Neural cell (in vitro differentiated cells): ENCODE data around the gene SH2D1B.

Experiments
- CTCF ChIP-seq: fragments of 450-650 bp; IDR thresholded peaks from 2 replicates; pipeline ENCODE4 v1.5.1; 2014; ENCODE audit warnings: antibody characterized with exemption, mild to moderate bottlenecking, moderate library complexity; ENCODE audit not compliant: poor library complexity, severe bottlenecking
- EP300 ChIP-seq: fragments of 450-650 bp; conservative IDR thresholded peaks from 2 replicates; pipeline ENCODE4 v1.6.1; 2014; ENCODE audit warnings: antibody characterized with exemption, mild to moderate bottlenecking, moderate library complexity; ENCODE audit not compliant: poor library complexity, severe bottlenecking
- EZH2 ChIP-seq: fragments of 200-600, 300-800 bp; shearing (Covaris generic), sonication (generic); IDR thresholded peaks from 2 replicates; pipeline ENCODE4 v1.6.1; 2014; ENCODE audit warnings: antibody characterized with exemption, low read length, borderline replicate concordance, mild to moderate bottlenecking; ENCODE audit not compliant: insufficient read depth, poor library complexity, severe bottlenecking
- MXI1 ChIP-seq: fragments of 450-650 bp; conservative IDR thresholded peaks from 2 replicates; pipeline ENCODE4 v1.6.1; 2014; ENCODE audit warnings: antibody characterized with exemption, mild to moderate bottlenecking; ENCODE audit not compliant: poor library complexity, severe bottlenecking
- POLR2AphosphoS5 ChIP-seq: IDR thresholded peaks from 2 replicates; pipeline ENCODE4 v1.6.1; 2012
- RAD21 ChIP-seq: fragments of 450-650 bp; conservative IDR thresholded peaks from 2 replicates; pipeline ENCODE4 v1.6.1; 2014; ENCODE audit warnings: antibody characterized with exemption, mild to moderate bottlenecking, moderate library complexity
- TAF1 ChIP-seq: IDR thresholded peaks from 2 replicates; pipeline ENCODE4 v1.6.1; 2012; ENCODE audit warnings: low read depth
- TF ChIP-seq, protein P1 (sequence below): IDR thresholded peaks from 2 replicates; pipeline ENCODE4 v1.6.1; 2012; ENCODE audit warnings: borderline replicate concordance

- TF ChIP-seq CTCF = no peak
- TF ChIP-seq RAD21 = no peak
- no peak for TF ChIP-seq MXI1
- no peak for TF ChIP-seq EP300
- TF ChIP-seq, protein P1, sequence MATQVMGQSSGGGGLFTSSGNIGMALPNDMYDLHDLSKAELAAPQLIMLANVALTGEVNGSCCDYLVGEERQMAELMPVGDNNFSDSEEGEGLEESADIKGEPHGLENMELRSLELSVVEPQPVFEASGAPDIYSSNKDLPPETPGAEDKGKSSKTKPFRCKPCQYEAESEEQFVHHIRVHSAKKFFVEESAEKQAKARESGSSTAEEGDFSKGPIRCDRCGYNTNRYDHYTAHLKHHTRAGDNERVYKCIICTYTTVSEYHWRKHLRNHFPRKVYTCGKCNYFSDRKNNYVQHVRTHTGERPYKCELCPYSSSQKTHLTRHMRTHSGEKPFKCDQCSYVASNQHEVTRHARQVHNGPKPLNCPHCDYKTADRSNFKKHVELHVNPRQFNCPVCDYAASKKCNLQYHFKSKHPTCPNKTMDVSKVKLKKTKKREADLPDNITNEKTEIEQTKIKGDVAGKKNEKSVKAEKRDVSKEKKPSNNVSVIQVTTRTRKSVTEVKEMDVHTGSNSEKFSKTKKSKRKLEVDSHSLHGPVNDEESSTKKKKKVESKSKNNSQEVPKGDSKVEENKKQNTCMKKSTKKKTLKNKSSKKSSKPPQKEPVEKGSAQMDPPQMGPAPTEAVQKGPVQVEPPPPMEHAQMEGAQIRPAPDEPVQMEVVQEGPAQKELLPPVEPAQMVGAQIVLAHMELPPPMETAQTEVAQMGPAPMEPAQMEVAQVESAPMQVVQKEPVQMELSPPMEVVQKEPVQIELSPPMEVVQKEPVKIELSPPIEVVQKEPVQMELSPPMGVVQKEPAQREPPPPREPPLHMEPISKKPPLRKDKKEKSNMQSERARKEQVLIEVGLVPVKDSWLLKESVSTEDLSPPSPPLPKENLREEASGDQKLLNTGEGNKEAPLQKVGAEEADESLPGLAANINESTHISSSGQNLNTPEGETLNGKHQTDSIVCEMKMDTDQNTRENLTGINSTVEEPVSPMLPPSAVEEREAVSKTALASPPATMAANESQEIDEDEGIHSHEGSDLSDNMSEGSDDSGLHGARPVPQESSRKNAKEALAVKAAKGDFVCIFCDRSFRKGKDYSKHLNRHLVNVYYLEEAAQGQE = no peak
- no peak for TF ChIP-seq EZH2
- no peak for TF ChIP-seq POLR2AphosphoS5
- no peak for TF ChIP-seq TAF1
Measured at GRCh38 chr1:162422662-162423375, 10.9 kb upstream of the SH2D1B start.
